Lung microvascular endothelial cell (primary cell): ENCODE measurements around the gene LAMP5. TPM values are rescaled to one million over a fixed set of nuclear protein-coding genes. Genes with fewer than 3 reads are reported as not detected.
A peak's percentile ranks its signal among the peaks of the same experiment; 100 is the strongest.

Experiments used
- DNase-seq, 2 donors: peaks; one replicate each; pipeline versions ENCODE4 v3.0.0 to v3.0.0-alpha.2; 2010; ENCODE audit warnings: low read depth in 2 of 2
- total RNA-seq: library from RNA; depleted of rRNA; stranded (reverse); fragments of >200 nt; gene quantifications from 2 replicates; pipeline ENCODE4 v1.2.1, GENCODE V29; 2014

LAMP5 gene
- total RNA-seq, 1 donor from 2014 or later = not detected

DNA sequence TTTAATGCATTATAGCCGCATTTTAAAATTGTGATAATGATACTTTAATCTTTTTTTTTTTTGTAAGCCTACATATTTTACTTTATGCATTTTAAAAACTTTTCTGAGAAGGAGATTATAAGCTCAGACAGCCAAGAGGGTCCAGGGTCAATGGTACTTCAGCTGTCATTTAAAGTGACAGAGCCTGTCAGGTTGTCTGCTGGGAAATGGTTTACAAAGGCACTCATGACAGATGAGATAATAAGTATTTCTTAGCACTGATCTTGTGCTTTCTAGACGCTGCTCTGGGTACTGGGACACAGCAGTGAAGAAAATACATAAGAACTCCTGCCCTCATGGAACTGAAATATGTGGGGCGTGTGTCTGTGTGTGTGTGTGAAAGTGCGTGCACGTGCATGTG lies 19.6 kb downstream of the LAMP5 start:
- no peak for DNase-seq

DNA sequence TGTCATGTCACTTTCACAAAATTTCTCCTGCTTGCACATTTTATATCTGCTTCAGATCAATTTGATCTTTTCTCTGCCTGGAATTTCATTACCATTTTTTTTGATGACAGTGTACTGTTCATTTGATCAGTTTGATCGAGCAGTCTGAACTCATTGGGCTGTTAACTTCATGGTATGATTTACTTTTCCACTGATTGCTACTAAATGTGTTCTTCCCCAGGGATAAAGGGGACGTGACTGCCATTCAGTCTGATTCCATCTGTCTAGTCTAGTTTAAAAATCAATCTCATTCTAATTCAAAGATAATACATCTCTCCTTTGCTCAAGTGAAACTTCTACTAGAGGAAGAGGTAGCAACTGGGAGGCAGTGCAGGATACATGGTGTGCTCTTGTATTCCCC lies 21.1 kb downstream of the LAMP5 start:
- DNase-seq = no peak

DNA sequence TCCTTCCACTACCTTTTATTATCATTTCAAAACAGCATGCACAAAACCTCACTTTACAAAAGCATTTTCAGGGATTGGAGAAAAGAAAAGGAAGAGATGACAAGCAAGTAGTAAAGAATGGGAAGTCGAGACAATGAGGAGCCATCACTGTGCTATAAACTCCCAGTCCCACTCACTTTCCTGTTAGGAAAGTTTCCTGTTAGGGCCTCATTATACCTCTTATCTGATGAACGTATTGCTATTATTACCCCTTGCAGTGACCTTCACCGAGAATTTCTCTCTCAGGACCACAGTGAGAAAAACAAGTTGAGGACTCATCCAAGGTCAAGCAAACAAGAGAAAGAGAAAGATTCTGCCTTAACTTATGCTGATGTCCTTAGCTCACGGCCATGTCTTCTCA lies 28.8 kb downstream of the LAMP5 start:
- peak; percentile 1 to 20 for DNase-seq

DNA sequence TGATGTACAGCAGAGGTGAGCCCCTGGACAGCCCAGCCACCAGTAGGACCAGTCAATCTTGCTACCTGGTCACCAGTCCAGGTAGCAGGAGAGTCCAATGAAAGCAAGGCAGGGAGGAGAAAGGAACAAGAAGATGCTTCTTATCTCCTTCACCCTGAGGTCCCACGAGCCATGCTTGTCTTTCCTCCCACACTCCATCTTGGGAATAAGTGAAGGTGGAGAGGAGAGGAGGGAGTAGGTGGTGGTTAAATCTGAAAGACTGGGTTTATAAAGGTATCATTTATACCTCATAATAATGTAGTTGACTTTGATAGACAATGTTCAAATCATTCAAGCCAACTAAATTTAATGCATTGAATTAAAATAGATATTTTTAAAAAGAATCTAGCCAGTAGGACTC lies 35.9 kb downstream of the LAMP5 start:
- no peak for DNase-seq

DNA sequence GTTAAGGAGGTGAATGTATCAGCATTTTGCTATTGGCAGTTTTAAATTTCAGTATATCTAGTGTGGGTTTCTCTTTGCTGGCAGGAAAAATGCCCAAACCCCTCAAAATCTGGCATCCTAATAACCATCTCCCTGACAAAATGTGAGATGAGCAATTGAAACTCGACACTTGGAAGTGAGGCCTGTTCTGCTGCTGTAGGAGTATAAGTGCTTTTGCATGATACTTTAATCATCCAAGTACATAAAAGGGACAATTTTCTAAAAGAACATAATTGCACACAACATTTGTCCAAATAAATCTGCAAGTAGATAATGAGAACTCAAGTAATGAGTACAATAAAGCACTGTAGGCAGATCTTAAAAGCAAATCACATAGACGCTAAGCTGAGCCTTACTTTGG lies 36.5 kb downstream of the LAMP5 start:
- DNase-seq = no peak

DNA sequence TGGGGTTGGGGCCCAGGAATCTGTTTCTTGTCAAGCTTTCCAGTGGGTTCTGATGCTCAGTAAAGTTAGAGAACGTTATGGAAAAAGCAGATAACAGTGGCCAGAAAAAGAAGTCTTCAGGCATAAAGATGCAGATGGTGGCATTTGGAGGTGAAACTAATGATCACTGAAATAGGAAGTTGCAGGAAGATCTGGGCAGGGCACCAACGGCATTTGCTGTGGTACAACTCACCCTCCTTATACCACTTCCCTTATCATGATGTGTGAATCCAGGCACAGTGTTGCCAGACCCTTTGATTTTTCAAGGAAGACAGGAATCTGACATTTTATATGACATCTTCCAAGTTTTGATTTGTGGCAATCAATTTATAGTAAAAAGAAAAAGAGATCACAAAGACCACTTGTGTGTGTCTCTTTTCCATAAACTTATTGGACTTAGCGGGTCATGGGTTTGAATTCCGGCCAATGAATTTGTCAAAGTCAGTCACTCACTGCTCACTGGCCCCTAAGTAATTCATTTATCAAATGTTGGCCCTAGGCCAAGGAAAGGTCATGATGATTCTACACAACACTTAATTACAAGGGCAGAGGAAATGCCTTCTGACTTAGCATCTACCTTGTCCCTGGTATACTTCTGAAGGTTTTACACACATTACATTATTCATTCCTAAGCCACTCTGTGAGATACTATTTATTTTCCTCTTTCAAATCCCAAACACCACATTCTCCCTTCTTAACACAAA lies 37.6 kb downstream of the LAMP5 start:
- DNase-seq = no peak

DNA sequence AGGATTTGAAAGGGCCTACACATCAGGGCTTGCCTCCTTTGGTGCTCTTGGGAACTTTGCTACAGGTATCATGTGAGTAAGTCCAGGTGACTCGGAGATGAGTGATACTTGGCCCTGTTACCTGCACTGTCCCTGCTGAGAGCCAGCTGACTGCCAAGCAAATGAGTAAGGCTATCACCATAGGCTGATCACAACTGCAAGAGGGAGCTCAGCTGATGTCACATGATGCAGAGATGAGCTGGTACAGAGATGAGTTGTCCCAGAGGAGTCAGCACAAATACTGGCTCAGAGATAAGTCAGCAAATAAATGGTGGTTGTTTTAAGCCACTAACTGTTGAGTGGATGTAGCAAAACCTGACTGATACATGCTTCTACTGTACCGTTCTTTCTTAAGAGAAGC lies 41.4 kb downstream of the LAMP5 start:
- no peak for DNase-seq

DNA sequence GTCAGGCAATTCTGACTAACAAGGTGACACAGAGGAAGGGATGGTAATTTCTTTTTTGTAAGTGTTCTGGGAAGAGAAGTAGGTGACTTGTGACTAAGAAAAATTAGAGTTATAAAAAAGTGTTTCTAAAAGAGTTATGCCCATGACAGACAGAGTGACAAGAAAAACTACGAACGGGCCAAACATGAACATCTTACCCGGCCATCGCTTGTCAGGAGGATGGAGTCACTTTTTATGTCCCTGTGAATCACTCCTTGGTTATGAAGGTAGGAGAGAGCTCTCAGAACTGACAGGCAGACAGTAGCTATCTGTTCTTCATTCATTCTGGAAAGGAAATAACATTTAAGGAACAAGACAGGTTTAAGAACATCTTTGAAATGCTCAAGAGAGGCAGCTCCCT lies 43.0 kb downstream of the LAMP5 start:
- DNase-seq = no peak

DNA sequence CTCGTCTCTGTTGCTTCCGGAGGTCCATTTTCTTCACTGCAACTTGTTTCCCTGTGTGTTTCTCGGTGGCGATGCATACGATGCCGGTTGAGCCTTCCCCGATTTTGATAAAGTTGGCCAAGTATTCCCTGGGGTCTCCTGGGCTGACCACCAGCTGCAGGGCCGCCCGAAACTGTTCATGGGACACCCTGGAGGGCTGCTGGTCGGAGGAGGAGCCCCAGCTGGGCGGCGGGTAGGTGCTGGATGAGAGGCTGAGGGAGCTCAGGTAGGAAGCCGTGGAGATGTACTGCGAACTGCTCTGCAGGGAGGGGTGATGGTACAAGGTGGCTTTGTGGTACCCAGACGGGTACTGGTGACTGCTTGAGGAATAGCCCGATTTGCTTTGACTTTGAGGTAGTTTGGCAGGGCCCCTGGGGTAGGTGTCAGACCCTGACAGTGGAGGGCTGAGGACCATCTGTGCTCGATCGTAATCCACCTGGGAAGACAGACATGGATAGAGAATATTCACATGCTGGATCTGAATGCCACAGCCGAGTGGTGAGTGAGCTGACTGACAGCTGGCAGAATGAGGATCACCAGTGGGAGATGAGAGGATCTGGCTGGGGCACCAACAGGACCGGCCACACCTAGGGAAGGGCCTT lies 51.6 kb downstream of the LAMP5 start:
- DNase-seq = no peak

DNA sequence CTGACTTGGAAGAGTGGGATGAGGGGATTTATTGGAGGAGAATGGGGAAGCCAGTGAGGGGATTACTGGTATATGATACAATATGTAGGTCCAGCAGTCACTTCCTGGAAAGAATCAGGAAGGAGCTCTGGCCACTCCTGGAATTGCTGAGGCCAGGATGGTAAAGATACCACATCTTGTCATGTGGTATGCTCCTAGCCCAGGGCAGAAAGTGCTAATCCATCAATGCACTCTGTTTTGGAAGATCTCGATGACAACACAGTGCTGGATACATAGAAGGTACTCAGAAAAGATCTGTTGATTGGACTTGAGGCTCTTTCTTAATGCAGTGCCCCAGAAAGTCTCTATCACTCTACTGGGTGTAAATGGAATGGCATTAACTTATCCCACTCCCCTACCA lies 52.6 kb downstream of the LAMP5 start:
- DNase-seq = no peak

DNA sequence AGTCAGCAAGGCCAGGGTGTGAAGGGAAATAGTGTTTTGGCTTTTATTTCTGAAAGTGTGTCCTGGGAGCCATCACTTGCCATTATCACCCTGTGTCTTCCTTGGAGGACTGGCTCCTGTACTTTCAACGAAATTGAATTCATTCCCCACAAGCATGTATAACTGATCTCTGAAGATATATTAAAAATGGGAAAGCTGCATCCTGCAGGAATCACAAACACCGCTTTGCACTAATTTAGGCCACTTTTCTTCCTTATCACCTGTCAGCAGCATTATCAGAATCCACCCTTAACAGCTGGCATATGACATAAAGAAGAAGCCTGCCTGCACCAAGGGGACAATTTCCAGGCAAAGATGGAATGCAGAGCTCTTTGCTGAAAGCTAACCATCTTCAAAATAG lies 56.2 kb downstream of the LAMP5 start:
- no peak for DNase-seq

DNA sequence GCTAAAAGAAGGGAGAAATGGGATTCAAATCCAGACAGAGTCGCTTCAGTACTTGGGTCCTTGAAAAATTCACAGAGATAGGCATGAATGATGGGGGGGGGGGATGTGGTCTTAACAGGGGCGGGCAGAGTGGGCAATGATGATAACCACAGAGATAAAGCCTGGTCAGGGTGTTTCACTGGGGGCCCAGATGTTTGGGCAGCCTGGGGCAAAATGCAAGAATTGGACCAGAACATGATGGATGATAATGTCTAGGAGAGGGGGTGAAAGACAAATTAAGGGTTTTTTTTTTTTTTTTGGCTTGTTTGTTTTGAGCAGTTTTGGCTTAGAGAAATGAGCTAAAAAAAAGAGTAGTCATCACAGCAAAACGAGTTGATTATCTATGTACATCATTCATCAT lies 57.4 kb downstream of the LAMP5 start:
- no peak for DNase-seq

DNA sequence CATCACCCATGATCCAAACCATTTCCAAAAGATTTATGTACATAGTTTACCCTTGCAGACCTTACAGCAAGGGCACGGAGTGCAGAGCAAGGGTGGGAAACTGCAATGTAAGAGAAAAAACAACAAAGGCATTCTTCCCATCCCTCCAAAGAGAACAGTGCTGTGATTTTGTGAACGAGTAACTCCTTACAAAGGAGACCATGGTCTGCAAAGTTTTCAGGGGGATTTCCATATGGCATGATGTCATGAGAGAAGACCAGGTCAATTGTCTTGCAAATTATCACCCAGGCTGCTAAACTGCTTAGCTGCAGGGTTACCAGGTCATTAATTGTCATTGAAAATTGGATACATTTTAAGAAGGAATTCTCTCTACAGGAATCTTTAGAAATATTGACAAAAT lies 58.3 kb downstream of the LAMP5 start:
- no peak for DNase-seq

DNA sequence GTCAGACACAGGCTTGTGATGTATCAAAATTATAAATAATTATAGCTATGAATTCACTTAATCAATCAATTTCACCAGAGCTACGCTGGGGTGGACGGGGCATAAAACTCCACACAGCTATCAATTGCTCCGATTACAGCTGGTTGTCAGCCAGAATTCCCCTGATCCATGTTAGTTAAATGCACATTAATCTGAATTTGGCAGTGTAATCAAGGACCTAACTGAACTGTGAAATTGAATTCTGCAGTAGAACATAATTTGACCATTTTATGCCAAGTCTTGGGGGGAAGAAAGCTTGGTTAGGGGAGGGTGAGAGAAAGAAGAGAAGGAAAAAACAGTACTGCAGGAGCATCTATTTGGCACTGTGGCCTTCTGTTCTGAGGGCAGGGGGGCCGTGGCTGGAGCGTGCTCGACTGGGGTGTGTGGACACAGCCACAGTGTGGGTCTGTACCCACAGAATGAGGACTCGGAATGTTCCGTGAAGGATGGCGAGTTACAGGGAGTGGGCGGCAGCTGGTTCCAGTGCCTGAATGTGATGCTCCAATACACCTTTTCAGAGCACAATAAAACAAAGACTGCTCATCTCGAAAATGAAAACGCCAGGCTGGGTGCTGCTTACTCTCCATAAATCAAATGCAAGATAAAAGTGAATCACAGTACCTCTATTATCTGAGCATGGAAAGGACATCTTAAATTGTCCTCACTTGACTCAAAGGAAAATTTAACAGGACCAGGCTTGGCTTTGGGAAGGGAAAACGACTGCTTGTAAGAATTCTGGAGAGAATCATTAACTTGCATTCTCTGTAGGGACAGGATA lies 59.2 kb downstream of the LAMP5 start:
- DNase-seq = no peak

DNA sequence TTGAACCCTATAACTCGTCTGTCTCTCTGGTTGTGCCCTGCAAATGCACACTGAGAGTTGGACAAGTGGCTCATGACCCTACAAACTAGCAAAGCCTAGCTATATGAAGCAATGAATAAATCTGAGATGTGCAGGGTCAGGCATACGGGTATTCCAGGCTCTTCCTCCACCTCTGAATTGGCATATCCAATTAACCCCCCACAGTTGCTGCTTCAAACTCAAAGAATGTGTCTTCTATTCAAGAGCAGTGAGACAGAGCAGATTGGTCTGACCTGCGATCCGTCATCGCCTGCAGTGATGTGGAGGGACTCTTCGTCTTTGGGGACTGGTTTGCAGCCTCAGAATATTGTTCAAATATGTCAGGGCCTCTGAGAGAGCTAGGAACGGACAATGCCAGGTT lies 59.8 kb downstream of the LAMP5 start:
- no peak for DNase-seq

DNA sequence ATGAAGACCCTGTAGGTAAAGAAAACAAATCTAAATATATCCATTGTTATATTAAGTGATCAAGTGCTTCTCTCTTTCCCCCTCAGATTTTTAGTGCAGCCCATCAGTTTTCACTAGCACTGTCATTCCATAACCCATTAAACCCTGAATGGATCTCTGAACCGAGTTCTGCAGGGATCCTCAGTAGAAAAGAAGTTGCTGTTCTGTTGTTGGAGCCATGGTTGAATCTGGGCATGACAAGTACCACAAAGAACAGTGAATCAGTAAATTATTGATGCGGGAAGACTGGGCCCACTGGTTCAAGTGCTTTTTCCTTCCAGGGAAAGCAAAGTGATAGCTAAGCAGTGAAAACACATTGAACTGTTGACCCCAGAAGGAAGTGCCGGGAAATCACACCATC lies 60.4 kb downstream of the LAMP5 start:
- no peak for DNase-seq

DNA sequence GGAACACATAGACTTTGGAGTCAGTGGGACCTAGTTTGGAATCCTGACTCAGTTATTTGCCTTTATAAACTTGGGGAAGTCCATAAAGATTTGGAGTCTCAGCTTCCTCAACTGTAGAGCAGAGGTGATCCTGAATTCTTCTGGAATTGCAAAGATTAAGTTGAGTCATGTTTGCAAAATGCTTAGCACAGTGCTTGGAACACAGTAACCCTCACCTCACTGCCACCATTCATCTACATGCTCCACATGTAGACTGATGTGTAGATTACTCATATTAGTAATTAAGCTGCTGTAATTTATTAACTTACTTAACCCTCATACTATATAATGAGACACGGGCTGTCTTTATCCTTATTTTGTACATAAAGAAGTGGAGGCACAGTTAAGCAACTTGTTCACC lies 61.4 kb downstream of the LAMP5 start:
- DNase-seq = no peak

DNA sequence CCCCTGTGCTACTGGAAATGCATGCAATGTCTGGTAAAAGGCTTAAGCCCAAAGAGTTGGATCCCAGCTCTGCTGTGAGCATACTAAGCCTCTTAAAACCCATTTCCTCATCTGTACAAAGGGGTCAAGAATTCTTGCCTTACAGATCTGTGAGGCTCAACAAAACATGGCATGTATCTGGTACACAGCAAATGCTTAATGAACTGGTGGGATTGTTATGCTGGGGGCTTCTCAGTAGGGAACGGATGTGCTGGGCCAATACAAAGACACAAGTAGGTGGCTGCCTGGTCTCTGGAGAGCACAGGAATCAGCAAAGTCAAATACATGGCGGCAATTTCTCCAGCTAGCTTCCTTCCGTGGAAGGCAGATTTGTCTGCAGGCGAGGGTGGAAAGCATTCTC lies 62.3 kb downstream of the LAMP5 start:
- DNase-seq = no peak

DNA sequence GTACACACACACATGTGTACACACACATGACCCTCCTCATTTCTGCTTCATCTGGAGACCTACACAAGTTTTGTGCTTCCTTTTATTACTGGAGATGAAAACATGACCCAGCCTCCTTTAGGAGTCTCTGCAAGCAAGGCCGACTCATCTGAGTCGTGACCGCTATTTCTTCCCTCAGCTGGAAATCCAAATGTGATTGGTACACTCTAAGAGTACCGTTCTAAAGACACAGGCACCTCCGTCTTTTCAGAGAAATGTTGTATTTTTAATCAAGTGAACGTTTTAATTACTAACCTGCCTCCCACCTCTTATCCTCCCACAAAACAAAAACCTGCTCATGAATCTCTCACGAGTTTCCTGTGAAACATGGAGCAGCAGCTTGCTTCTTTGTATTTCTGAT lies 63.0 kb downstream of the LAMP5 start:
- no peak for DNase-seq

DNA sequence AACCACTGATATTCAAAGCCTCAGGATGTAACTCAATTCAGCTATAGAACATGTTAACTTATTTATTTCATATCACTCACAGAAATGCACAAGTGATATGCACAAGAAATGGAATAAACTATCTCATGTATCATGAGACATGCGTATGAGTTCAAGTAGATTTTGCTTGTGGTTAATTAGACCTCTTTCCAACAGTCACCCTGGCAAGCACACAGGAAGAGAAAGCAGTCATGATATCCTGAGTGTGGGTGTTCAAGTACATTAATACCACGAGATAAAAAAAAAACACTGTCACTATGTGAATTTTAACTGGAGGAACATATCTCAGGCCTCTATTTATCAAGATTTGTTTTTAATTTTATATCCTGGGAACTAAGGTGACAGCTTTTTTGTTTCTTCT lies 64.2 kb downstream of the LAMP5 start:
- no peak for DNase-seq
